HEK293T (cell line): Measurements from ENCODE around the gene CLPSL1.

ENCODE experiments used
- BHLHE40 ChIP-seq: fragments of 450-650 bp; IDR thresholded peaks from 2 replicates; pipeline ENCODE4 v1.6.1; 2016; ENCODE audit warnings: mild to moderate bottlenecking, moderate library complexity, borderline replicate concordance
- FOXK2 ChIP-seq: fragments of 450-650 bp; IDR thresholded peaks from 2 replicates; pipeline ENCODE4 v1.6.1; 2016; ENCODE audit warnings: mild to moderate bottlenecking
- FOXM1 ChIP-seq: fragments of 450-650 bp; IDR thresholded peaks from 2 replicates; pipeline ENCODE4 v1.6.1; 2017; ENCODE audit warnings: mild to moderate bottlenecking, borderline replicate concordance
- NFRKB ChIP-seq: fragments of 450-650 bp; IDR thresholded peaks from 2 replicates; pipeline ENCODE4 v1.6.1; 2016; ENCODE audit warnings: mild to moderate bottlenecking, moderate library complexity
- SP1 ChIP-seq: fragments of 450-650 bp; IDR thresholded peaks from 2 replicates; pipeline ENCODE4 v1.6.1; 2017
- ZNF384 ChIP-seq: fragments of 450-650 bp; IDR thresholded peaks from 2 replicates; pipeline ENCODE4 v1.6.1; 2016

- TF ChIP-seq FOXK2 (no peak), FOXM1 (no peak), BHLHE40 (no peak), ZNF384 (no peak), NFRKB (no peak), SP1 (no peak)
These were observed 25.4 kb upstream of the CLPSL1 start for GRCh38 chr6:35755278-35755924.
